HTR-8/SVneo (cell line): Measurements from ENCODE around the gene AMELX.

Experiments
- DNase-seq: peaks from one replicate; pipeline ENCODE4 v3.0.0; 2011; ENCODE audit warnings: low spot score, mixed read lengths; ENCODE audit not compliant: insufficient read length
- FAIRE-seq: peaks from 2 replicates; lab custom pipeline; 2011; peaks lifted over from hg19 to GRCh38; lab: Jason Lieb, UNC

AMELX gene

DNA sequence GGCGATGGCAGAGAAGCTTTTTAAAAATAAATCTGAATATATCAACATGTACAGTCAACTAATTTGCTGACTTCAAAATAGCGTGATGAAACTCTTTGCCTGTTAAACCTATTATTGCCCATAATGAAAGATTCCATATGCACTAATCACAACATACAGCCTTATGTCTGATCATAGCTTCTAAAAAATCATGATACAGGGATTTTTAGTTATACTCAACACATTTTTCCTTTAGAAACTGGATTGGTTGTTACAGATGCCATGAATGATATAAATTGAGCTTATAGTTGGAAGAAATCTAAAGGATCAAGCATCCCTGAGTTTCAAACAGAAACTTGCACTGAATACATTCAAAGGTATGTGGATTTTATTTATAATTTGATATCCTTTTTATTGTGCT lies at the start of gene AMELX:
AMELX (plus strand) TSS at position 301 of the 400 bp plus-strand sequence. CDS start 1,376 bp downstream, outside the sequence.
- DNase-seq = no peak
- FAIRE-seq = no peak

DNA sequence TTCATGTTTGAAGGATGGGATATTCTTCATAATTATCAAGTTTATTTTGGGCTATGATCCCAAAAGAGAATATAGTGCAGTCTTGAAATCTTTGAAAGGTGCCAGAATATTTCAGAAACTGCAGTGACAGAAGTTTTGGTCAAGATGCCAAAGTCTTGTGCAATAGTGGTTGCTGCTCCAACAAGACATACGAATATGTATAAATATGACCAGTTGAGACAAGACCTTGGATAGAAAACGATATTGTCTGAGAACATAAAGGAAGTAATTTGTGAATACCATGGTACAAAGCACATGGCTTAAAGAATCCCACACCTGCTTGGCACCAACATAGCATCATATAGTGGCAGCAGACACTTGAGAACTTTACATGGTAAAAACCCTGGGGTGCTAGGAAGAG lies 48.6 kb upstream of the AMELX start:
- DNase-seq (no peak), FAIRE-seq (no peak)

DNA sequence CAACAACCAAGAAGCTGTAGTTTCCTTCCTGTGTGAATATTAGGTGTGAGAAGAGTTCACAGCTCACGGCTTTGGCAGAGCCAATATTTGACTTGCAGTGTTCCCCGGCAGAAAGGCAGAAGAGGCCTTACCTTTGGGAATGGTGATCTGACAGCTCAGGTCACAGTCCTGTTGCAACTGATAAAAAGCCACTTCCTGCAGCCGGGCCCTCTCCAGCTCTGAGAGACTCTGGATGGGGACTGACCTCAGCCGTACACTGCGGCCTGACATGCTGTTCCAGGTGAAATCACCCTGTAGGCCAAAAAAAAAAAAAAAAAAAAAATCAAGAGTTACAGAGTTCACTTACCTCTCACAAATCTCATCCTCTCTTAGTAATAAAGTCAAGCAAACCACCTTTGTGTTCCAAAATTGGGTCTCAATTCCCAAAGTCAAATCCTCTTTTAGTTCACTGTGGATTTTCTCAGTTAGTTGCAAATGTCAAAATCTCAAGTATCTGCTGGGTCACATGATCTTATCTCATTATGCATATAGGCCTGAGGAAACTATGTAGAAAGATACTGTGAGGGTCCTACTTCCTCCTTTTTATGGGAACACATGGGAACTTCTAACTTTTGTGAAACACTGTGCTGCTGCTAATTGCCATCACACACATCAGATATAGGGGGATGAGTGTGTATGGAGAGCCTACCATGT lies 38.6 kb upstream of the AMELX start:
- no peak for DNase-seq
- no peak for FAIRE-seq

DNA sequence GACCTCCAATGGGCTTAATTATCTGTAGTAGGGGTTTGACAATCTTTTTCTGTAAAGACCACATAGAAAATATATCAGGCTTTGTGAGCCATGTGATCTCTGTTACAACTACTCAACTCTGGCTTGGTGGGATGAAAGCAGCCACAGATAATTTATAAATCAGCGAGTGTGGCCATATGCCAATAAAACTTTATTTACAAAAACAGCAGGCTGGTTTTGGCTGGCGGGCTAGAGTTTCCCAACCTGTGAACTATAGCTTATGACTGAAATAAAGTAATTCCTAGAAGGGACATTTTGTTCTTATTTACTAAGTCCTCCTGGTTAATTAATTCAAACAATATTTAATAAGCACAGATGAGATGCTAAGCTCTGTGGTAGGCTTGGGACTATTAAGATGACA lies 35.9 kb upstream of the AMELX start:
- no peak for DNase-seq

DNA sequence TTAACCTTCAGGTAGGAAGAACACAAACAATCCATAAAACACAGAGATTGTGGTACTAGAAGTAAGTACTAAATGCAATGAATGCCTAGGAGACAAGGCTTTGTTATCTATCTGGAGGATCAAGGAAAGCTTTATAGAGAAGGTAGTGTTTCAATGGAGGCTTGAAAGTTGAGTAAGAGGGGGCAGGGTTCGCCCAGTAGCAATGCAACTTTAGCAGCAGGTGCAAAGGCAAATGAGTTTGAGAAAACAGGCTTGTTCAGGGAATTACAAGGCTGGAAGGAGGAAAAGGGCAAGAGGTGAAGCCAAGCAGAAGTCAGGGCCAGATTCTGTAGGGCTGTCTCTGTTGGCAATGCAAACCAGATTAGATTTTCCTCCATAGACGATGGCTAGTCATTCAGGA lies 35.5 kb upstream of the AMELX start:
- DNase-seq (no peak), FAIRE-seq (no peak)

More for the DNA sequence above, 35.9 kb upstream of the AMELX start:
- FAIRE-seq = no peak

DNA sequence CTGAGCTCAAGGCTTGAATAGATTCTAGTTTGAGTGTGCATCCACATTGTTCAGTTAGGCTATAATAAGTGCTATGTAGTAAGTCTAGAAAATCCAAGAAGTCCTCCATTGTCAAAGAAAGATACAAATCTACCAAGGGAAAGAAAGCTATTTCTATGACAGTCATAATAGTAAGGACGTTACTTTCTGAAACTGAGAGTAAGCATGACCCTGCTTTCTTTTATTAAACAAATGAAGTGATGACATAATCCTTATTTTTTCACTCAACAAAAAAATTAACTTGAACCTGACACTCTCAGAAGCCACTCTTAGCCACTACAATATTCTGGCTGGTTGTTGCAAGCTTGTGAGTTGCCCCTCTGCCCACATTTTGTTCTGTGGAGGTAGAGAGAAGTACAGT lies 33.8 kb upstream of the AMELX start:
- DNase-seq = no peak
- FAIRE-seq = no peak

DNA sequence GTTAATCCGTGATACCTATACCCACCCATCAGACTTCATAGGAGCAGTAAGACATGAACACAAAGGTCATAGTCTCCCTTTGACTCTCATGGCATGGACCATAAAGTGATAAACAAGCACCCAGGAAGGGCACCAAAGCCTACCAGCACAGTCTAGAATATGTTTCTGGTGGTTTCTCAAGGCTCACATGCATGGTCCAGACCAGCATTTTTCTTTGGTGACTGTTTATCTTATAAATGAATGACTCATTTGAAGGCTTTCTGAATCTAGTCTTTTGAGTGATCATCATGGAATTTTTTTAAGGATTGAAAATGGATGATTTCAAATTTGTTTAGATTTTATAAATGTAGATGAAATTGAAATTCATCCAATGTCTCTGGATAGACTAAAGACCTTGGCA lies 32.0 kb upstream of the AMELX start:
- FAIRE-seq (no peak), DNase-seq (no peak)

DNA sequence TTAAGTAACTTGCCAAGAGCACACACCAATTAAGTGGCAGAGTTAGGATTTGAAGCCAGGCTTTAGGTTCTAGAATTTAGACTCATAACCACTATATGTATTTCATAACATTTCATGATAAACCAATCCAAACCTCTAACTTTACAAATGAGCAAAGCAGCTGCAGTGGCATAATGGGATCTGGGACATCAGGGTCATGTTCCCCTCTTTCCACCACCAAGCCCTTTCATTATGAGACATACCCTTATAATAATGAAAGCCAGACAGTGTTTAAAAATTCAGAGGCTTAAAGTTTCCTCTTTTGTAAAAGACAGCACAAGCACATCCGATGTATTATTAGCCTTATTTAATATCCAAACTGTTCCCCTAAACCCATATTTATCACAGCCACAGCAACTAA lies 28.3 kb upstream of the AMELX start:
- FAIRE-seq = no peak

DNA sequence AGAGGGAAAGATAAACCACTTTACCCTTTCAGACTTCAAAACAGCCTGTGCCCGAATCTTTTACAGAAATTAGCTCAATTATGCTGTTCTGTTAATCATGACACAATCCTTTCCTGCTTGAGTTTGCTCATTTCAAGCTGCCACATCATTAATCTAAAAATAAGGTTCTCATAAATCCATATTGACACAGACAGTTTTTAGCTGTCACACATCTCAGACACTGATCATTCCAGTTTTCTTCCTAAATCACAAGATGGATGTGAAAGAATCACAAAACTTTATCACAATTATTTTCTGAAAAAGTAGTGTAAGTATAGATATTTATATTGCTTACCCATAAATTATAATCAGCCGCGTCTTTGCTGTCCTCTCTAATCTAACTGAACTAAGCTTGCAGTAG lies 27.9 kb upstream of the AMELX start:
- DNase-seq (no peak), FAIRE-seq (no peak)

More for the DNA sequence above, 28.3 kb upstream of the AMELX start:
- no peak for DNase-seq

DNA sequence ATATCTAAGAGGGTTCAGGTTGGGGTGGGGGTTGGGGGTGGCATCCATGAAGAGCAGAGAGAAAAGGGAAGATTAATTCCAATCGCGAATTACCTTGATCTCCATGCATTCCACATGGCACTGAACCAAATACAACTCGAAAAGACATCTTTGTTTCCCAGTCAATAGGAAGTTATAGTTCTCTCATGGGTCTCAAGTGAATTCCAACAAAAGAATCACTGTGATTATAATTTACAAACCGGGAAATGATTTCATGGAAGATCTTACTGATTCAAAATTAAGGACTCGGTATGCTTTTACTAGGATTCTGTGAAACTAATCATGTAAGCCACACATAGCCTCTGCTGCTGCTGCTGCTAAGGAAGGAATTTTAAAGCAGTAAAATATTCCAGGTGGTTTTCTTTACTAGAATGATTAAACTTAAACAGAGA lies 26.6 kb upstream of the AMELX start:
- DNase-seq (no peak), FAIRE-seq (no peak)

DNA sequence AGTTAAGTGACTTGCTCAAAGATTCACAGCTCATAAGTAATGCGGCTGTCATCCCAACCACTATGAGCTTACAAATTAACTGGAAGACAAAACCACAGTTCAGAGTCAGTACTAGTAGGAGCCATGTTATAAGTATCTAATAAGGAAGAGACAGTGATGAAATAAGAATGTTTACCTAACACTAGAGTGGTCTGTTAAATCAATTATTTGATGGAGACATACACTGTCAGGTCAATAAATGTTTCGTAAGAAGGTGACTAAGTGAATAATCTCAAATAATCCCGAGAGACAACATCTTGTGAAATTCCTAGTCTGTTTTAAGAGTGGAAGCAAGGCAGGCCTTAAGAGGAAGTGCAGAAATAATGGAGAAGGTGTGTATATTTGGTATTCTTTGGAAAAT lies 25.8 kb upstream of the AMELX start:
- DNase-seq (no peak), FAIRE-seq (no peak)

DNA sequence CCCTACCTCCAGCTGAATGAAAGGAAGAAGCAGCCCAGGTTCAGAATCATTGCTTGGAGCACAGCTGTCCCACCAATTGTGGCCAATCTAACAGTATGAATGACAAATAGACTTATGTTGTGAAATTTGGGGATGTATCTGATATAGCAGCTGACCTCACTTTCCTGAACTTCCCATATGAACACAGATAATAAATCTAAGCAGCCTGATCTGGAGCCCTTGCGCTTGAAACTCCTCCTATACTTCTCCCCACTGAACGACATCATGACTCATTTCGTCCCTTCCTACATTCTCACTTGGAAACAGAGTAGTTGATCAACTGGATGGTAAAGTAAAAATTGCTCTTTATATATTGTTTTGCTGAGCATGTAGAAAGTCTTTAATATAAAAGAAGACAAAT lies 24.2 kb upstream of the AMELX start:
- DNase-seq = no peak
- FAIRE-seq = no peak

DNA sequence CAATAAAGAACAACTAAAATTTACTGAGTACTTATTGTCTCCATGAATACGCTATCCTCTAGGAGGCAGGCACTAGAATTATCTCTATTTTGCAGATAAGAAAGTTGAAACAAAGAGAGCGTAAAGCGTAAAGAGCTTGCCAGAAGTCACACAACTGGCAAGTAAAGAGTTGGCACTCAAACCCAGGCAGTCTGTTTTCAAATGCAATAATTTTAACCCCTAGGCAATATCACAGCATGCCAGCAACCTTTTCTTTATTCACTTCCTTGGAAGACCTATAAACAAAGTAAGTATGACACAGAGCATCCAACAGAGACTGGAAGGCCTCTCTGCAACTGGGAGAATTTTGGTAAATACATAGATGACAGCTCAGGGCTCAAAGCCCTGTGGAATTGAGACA lies 23.2 kb upstream of the AMELX start:
- FAIRE-seq (no peak), DNase-seq (no peak)

DNA sequence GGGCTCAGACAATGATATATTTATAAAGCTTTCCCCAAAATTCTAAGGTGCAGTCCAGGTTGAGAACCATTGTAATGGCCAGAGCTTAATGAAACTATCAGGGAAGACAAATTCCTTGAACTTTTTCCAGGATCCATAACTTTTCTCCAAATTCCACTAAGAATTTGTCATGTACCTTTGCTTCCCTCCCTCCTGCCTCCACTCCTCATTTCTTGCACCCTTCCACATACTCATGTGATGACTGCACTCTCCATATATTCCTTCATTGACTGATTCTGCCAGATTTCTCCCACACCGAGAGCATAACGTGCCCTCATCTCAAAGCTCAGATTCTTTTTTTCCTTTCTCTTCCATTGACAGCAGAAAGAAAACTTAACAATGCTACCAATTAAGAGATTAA lies 20.9 kb upstream of the AMELX start:
- FAIRE-seq = no peak

DNA sequence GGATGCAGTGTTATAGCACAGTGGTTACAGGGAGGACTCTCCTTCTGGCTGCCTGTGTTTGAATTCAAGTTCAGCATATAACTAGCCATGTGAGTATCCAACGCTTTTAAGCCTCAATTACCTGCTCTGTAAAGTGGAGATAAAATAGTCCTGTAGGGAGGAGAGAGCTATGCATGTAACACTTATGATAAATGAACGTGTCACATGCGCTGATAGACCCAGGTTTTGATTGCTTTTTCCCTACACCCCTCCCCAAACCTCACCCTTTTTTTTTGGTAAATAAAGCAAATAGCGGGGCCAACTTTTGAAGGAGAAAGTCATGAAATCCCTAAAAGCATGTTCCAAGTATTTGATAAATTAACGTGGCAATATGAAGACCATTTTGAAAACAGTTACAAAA lies 20.4 kb upstream of the AMELX start:
- FAIRE-seq = no peak
- no peak for DNase-seq

More for the DNA sequence above, 20.9 kb upstream of the AMELX start:
- DNase-seq = no peak

DNA sequence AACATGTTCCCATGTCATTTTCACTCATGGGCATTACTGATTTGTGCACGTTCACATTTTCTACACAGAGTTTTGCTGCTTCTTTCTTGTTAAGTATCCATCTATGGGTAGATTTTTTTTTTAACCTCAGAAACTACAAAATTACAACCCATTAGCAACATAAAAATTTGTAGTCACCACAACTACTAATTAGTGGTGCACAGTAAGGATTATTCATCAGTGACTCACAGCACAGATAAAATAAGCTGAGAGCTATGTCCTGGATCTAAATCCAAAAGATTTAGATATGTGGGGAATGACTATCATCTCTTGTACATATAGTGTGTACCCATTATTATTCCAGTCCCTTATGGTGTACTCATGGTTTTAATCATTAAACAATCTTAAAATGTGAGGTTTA lies 19.7 kb upstream of the AMELX start:
- no peak for FAIRE-seq
- DNase-seq = no peak

DNA sequence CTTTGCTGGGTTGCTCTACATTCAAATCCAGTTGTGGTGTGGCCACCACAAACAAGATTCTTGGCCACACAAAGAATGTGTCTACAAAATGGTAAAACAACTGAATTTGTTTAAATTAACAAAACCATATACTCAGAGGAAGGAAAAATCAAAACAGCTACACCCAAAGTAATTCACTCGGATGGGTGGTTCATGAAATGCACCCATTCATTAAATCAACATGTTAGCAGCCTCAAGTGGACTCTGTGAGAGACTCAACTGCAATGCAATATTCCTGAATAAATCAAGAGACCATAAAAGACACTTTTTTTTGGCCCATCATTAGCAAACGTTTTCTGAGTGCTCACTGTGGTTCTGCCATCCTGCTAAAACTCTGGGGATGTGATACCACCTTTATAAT lies 11.2 kb upstream of the AMELX start:
- FAIRE-seq = no peak
- no peak for DNase-seq

DNA sequence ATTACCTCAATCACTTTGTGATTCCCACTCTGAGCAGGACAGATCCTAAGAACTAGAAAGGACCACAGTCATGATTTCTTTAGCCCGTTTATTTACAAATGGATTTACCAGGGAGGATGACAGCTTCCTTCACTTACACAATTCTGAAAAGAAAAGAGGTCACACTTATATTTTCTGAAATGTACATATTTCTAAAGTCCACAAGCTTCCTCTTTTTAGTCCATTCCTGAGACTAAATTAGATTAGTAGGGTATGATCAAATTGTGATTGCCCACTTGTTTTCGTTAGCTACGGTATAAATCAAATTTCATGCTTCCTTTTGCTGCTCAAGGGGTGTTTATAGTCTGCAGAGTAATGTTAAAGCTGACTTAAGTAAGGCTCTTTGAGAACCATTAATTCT lies 7.6 kb upstream of the AMELX start:
- DNase-seq (no peak), FAIRE-seq (no peak)

DNA sequence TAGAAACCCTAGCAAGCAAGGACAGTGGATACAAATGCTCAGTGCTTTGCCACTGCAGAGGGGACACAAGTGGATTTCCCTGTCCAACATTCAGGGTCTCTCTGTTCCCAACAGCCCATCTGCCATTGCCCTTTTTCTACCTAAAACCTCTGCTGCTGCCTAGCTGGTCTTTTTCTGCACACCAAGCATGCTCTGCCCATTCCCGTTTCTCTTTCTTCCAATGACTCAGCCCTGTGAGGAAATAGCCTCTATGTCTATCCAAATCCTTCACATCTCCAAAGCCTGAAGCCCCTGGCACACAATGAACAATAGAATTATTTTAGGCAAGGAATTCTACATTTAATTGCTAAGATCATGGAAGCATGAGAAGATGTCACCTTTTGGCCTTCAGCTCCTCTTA lies 5.7 kb upstream of the AMELX start:
- DNase-seq (no peak), FAIRE-seq (no peak)

DNA sequence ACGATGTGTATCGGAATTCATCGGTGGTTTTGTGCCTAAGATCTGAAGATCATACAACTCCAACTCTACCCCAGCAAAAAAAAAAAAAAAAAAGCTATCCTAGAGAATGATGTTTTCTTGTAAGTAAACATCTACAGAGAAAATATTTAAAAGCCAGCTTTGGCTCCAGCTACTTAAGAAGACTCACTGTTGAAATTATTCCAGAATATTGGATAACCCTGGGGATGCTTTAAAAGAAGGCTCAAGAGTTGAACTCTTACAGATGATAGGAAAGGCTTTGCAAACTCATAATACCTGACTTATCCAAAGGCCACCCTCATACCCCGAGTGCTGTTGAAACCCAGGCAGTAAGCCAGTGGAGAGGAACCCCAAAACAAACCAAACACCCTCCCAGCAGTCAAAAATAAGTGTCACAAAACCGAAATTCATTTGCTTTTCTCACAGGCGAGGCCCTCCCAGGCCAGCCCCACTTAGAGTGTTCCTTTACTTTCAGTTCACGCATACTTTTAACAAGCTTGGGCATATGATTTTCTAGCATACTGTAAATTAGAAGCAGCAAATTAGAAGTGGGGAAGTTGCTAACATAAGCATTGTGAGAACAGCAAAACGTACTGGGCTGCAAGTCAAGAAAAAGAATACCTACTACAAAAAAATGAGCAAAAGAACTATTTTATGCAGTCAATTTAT lies 2.7 kb upstream of the AMELX start:
- no peak for FAIRE-seq
- DNase-seq = no peak

DNA sequence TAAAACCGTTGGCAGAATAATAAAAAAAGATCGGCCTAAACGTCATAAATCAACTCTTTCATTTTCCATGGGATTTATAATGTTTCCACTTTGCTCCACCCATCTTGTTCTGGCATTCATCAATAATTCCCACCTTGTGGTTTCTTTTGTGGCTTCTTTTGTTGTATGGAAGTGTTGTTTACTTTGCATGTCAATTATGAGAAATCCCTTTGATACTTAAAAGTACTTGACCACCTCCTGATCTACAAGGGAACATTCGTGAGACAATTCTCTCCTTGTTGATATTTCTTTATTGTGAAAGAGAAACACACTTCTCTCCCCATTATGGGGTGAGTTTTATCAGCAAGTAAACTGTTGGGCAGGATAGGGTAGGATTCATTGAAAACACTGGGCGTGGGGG lies 2.8 kb downstream of the AMELX start:
- DNase-seq = no peak
- no peak for FAIRE-seq

DNA sequence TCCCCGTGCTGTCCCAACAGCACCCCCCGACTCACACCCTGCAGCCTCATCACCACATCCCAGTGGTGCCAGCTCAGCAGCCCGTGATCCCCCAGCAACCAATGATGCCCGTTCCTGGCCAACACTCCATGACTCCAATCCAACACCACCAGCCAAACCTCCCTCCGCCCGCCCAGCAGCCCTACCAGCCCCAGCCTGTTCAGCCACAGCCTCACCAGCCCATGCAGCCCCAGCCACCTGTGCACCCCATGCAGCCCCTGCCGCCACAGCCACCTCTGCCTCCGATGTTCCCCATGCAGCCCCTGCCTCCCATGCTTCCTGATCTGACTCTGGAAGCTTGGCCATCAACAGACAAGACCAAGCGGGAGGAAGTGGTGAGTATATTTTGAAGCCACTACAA lies 5.4 kb downstream of the AMELX start:
- DNase-seq (no peak), FAIRE-seq (no peak)
